Endometrium (tissue), 2 donors: ENCODE results near the gene C1QTNF5.

Experiments
- FAIRE-seq: peaks from 2 replicates; lab custom pipeline; 2012; peaks lifted over from hg19 to GRCh38; lab: Jason Lieb, UNC
- donor health status: control.
- donor health status: control.

The C1QTNF5 gene

DNA sequence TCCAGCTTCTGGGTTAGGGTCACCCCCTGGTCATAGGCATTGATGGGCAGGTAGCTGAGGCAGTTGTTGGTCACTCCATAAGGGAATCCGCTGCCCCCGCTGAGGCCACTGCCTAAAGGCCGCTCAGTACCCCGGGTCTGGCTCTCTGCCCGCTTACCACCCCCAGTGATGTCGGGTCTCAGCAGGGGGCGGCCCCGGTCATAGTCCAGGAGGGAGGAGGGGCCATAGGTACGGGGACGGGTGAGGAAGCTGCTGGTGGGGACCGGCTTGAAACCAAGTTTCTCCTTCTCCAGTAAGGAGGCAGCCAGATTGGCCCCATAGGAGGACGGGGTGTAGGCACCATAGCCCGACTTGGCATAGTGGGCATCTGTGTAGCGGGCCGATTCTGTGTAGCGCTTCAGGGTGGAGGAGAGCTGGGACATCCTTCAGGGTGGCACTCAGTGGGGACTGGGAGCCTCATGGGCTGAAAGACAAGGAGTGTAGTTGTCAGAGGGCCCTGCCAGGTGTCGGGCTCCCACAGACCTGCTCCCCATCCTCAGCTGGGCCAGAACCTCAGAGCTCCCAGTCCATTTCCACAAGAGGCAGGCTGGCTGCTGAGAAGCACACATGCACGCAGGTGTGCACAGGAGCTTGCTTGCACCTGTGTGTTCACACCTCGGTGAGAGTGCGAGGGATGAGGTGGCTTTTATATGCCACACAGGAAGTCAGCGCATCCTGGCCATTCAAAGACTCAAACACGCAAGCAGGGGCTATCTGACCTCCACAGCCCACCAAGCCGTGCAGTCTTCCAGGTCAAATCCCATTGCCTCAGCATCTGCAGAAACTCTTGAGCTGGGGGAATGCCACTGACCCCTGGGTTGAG, 32.6 kb upstream of the C1QTNF5 start:
- no peak for FAIRE-seq

DNA sequence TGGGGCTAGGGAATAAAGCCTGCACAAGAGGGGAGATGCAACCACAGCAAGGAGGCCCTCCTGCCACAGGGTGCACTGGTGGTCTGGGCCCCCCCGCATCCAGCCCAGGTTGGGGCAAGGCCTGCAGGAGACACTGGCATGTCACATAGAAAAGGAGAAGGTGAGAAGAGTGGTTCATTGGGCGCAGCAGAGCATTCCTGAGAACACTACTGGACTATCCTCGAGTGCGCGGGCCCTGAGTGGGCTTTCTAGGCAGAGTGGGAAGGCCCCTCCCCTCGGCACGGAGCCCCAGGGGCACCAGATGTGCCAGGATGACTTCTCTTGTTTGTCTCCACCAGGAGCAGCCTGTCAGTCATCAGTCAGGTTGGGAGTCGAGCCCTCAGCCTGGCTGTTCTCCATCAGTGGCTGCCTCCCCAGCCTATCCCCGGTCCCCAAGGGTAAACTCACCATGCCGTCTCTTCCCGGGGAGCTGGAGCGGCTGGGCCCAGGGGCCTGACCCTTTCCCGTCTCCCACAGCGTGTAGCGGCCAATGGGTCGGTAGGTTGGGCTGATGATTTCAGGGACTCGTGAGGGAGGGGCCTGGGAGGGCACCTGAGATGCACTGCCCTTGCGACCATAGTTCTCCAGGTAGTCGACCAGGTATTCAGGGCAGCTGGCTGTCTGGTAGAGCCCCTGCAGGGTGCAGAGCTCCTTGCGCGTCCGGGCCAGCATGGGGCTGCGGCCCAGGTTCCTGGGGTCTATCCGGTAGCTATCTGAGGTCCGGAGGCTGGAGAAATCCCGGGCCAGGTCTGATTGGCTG, 31.8 kb upstream of the C1QTNF5 start:
- no peak for FAIRE-seq

DNA sequence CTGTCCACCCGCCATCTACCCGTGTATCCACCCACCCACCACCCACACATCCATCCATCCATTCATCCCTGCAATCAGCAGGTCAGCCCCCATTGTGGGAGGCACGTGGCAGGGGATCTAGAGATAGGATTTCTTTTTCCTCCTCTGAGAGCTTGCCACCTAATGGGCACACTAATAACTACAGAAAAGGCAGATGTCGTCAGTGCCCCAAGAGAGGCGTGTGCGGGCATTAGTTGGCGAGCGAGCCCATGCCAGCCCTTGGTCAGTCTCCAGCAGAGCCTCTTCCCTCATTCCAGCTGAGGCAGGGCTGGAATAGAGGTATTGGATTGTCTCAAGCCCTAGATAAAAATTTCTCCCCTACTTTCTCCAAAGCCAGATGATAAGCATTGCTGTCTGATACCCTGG, 31.1 kb upstream of the C1QTNF5 start:
- FAIRE-seq = no peak

DNA sequence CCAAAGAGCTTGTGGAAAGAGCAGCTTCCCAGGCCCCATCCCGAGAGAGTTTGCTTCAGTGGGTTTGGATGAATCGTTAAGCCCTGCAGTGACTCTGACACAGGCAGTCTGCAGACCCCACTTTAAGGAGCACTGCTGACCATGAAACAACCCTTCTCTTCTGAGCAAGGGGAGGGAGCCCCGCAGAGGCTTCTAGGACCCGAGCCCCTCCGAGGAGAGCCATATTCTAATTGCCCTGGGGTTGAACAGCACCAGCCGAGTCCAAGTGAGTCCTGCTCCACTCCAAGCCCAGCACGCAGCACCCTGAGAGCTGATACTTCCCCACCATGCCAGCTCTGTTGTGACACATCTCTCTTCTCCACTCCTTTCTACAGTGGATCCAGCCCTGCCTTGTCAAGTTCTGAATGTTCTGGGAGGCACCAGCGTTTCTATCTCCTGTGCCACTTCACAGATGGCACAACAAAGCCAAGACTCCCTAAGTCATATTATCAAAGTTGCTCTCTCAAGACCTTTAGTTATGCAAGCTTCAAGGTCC, 30.5 kb upstream of the C1QTNF5 start:
- FAIRE-seq = no peak

DNA sequence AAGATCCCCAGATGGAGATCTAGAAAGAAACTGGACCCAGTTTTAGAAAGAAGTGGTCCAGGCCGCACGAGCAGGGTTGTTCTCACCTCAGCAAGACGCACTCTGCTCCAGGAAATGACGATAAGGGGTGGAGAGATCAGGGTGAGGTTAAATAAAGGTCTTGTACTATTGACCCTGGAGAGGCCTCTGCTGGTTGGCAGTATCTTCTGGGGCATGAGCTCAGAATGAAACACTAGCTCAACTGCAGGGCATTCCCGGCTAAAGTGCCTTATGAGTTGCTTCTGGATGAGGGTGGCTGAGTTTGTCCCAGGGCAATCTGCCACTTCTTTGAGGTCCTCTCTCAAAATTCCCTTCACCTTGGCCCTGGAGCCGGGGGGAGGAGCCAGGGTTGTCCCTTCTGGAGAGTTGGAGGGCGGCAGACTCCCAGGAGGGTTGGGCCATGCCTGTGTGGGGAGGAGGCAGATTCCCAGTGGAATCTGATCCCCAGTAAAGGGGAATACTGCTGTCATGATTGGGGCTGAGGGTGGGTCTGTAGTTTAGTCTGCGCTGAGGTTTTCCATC, 29.9 kb upstream of the C1QTNF5 start:
- FAIRE-seq = no peak

DNA sequence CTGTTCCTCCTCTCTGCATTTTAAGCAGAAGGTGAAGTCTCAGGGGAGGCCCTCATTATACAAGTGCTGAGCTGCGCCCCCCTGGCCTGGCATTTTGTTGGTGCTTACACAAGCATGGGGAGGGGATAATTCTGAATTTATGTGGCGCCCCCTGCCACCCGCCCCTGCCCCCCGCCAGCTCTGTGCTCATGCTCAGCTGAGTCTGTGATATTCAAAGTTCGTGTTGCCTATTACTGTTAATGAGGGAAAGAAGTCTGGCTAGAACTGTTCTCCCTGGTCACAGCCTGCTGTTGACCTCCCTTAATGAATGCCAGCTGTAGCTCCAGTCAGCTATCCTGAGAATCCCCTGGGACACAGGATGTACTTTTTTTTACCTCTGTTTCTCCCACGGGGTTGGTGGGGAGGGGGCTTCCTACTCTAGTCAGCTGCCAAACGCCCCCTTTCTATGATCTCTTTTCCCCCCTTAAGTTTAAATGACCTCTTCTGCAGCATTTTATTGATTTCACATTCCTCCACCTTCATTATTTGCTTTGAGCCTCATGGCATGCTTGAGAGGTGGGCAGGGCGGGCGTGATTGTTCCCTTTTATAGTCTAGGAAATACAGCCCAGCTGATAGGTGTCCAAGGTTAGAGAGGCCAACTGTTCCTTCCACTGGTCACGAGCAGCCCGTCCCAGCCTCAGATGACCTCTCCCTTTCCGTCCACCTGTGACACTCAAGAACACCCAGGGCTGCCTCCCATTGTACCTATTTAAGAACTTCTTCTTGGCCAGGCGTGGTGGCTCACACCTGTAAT, 28.6 kb upstream of the C1QTNF5 start:
- FAIRE-seq = no peak

DNA sequence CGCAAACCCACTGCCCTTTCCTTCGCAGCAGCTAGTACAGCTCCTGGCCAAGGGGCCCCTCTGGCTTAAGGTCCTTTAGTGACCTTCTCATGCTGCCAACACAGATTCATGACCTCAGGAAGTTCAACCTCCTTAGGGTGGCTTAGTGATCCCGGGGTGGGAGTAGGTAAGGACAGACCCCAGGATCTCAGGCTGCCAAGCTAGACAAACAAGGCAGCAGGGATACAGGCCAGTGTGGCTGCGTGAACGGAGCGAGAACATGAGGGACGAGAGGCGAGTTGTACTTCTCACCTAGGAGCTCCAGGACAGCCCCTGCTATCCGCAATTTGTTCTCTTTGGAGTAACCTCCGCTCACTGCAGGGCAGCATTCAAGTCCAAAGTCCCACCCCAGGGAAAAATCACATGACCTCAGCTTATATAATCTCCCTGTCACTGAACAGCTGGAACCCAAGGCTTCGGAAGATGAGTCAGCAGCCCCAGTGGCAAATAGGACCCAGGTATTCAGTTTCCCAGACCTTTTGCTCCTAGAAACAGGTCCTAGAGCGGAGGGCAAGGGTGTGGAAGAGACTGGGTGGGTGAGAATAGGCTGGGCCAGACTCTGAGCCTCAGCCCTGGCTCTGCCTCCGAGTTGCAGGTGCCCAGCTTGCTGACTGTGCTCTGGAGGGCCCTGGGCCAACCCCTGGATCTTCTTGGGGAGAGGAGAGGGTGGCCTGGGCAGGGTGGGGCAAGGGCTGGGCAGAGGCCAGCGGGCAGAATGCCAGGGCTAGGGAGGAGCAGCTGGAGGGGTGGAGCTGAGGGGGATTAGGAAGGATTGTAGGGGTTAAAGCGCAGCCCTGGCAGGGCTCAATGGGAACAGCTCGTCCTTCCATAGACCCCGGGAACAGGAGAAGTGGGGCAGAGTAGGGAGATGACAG, 27.7 kb upstream of the C1QTNF5 start:
- FAIRE-seq = no peak

DNA sequence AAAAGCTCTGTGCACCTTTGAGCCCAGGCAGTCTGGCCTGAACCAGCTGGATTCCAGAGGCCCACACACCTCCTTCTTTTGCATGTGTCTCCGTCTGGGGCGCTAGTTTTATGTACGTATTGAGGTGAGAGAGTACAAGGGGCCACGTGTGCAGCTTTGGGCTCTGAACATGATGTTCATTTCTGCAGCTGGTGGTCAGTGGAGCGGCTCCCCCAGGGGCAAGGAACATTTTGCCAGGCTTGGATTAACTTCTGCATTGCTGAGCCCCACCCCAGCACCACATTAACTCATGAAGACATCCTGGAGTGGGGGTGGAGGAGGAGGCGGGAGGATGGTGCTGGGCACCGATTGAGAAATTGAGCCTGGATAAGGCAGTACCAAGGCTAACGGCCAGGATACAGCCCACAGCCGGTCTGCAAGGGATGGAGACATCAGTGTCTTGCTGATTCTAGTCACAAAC, 27.0 kb upstream of the C1QTNF5 start:
- FAIRE-seq = no peak

DNA sequence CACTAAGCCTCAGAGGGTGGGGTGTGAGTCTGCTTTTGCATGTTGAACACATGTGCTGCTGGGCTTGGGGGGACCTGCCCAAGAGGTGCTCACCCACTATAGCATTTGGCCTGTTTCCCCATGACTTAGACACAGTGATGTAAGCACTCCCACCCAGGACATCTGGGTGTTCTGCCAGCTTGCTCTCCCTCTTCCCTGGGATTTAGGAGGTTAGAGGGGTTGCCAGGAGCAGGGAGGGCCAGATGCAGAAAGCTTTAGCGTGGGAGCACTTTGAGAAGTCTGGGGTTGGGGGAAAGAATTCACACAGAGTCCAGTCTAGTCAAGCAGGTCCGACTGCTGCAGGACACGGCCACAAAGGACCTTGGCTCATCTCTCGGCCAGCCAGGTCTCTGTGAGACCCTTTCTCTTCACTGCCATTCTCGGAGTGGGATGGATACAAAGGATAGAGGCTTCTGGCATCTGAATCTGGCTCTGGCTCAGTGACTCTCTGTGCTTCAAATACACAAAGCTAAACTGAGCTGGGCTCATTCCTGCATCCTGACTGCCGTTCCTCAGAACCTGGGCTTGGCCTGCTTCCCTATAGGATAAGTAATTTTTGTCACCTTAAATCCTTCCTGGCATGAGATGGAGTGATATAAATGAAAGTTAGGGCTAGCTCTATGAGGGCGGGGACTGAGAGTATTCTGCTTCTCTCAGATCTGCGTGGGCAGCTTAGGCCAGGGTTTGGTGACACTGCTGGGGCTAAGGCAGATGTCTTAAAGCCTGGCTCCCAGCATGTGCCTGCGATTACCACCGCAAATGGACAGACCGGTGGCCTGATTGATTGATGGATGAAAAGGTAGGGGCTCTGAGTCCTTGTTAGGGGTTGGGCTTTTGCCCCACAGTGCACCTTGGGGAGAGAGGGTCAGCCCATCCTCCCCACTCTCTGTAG, 26.3 kb upstream of the C1QTNF5 start:
- FAIRE-seq = no peak

DNA sequence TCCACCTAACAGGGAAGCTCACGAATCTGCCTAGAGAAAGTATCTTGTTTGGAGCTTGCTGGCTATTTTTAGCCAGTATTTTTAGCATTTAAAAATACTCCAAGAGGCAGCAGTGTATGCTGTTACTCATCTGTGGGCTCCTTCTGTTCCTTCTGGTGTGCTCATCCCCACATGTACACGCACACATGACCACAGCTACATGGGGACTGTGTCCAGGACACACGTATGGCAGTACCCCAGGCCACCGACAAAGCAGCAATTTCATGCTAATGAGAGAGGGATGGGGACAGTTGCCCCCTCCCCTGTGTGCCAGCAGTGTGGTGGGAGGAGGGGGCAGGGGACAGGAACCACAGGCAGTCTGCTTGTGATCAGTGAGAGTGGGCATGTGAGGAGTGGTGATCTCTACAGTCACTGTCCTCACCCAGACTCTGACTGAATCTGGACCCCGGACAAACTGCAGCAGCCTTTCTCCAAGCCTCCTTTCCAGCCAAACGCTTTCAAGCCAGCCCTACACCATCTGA, 24.4 kb upstream of the C1QTNF5 start:
- no peak for FAIRE-seq

DNA sequence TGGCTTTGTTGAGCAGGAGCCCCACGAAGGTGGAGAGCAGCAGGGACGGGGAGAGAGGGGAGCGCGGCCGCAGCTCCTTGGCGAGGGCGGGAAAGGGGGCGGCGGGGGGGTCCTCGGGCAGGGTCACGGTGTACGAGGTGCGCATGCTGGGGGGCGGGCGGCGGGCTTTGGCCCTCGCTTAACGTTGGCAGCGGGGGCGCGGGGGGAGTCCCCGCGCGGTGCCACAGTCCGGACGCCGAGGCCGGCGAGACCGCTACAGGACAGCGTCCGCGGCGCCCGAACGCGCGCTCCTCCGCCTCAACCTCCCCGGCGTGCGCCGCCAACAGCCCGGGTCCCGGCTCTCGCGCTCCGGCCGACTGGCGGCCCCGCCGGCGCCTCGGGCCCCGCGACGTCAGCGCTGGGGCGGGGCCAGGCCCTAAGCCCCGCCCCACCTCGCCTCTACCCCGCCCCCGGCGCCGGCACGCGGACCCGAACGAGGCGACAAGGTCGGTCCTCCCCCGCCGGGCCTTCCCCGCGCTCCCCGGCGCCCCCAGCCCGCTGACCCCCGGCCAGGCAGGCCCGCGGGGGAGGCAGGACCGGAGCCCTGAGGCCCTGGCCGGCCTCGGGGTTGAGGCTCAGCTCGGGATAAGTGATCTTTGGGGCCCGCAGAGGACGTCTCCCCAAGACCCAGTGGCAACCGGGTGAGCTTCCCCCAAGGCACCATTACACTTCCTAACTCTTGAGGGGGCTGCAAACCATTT, 23.3 kb upstream of the C1QTNF5 start:
- FAIRE-seq = no peak

DNA sequence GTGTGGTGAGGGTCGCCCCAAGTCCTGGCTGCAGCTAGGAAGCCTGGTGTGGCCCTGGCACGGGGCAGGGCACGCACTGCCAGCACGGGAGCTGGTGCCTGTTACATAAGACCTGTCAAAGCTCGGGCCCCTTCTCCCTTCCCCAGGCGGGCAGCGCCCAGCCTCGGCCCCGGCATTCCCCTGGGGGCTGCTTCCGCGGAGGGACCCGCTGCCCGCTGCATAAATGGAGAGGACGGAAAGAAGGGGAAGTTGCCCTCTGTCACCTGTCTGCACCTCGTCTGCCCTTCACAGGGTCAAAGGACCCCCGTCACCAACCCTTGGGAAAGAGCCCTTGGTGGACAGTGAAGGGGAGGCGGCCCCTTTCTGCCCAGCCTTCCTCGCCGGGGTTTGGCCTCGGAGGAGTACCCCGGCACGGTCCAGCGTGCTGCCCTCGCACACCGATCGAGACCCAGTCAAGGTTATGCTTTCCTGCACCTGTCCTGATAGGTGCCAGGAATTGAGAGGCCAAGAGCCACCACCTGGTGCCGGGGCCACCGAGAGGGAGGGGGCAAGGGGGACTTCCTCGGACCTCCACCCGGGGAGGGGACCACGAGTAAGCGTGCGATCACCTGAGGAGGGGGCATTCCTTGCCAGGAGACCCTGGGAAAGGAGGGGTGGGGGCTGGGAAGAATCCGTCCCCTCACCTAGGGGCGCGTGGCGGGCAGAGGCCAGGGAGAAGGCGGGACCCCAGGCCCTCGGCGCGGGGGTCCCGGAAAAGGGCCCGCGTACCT, 22.6 kb upstream of the C1QTNF5 start:
- FAIRE-seq = no peak

DNA sequence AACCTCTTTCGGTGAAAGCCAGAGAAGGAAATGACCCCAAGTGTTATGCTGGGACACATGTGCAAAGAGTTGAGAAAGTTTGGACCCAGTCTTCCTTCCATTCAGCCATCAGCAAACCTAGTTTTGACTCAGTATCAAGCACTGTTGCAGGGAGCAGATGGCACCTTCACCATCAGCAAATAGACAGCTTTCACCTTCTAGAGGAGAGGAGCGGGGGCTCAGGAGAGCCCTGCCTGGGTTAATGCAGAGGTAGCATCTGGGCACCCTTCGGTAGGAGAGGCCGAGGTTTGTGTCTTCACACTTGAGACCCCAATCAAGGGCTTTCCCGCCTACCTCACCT, 22.0 kb upstream of the C1QTNF5 start:
- FAIRE-seq = no peak

DNA sequence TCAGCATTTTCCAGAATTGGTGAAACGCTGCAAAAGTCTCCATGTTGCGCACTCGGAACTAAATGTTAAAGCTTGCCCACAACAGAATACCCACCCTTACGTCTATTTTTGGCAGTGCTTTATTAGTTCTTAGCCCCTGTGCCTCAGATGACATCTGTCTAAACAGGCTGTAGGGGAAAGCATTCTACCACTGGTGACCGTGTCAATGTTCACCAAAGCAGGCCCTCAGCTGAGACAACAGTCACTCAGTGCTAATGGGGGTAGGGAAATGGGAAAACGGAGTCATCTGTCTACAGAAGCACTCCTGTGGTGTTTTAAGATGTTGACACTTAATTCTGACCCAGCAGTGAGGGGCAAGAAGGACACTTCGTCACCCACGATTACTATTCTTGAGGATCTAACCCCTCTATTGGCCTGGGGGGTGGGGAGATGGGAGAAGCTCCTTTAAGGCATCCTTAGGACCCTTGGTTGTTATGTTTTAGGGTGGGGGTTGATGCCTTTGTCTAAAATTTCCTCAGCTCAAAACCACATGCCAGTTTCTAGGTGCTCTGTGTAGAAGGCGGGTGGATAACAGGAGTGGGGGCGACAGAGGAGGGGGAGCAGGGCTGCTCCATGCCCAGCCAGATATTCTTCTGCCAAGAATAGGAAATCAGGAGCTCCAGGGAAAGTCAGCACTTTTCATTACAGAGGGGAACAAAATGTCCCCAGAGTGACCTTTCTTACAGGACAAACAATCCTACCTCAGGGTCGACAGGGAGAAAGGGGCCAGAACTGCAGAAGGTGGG, 21.4 kb upstream of the C1QTNF5 start:
- FAIRE-seq = no peak

DNA sequence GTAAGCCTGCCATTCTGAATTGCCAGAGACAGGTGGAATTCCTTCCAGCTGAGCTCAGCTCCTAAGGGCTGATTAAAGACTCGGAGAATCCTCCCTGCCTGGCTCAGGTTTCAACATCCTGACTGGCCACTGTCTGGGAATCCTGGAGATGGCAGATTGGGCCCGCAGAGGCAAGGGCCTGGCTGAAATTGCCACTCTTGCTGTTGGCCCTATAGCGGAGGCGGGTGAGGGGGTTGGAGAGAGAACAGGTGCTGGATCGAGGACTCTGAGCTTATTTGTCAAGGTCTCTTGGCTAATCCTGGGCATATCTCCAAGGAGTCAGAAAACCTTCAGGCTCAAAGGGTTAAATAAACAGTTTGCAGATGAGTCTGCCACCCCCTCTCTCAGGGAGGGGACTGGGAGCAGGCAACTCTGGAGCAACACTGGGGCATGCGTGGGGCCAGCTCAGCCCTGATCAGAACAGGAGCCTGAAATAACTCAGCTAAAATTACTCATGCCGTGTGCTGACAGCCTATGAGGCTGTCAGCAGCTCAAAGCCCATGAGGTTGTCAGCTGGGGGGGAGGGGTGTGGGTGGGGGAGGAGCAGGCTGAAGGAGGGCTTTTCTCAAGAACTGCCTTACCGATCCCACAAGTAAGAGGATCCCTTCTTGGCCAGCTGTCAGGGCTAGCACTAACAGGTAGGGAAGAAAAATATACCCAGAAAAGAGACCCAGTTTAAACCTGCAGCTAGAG, 20.5 kb upstream of the C1QTNF5 start:
- no peak for FAIRE-seq
